T follicular helper cell (primary cell): ENCODE results near the gene HLA-G.

Experiments
- DNase-seq: peaks from one replicate; pipeline ENCODE4 v3.0.0-alpha.2; 2020; ENCODE audit warnings: low read depth

Gene HLA-G

DNA sequence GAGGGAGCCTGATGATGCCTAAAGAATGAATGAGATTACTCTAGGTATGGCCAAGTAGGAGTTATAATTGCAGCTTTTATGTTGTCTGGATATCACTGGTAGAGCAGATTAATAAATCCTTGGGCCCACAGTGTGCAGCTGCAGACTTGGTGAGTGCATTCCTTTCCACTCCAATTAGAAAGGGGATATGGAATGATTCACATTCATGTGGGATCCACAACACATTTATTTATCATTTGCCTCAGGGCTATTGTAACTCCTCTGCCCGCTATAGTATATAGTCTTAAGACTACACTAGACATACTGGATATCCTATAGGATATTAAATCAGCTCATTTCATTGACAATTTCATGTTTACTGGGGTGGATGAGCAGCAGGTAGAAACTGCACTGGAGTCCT lies 11.6 kb upstream of the HLA-G start:
- DNase-seq, result no peak

DNA sequence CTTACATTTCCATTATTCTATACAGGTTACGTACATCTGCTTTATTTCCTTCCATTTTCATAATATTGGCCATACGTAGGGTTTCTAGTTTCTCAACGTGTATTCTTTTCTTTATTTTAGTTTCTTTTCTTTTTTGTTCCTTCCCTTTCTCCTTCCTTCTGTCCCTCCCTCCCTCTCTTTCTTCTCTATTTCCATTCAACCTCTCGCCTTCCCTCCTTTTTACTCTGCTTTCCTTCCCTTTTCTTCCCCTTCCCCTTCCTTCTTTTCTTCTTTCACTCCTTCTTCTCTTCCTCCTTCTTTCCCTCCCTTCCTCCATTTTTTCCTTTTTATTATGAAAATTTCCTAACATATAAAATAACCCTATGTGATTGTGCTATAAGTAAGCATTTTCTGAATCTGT lies 8.7 kb upstream of the HLA-G start:
- DNase-seq, result no peak

- DNase-seq, result no peak
Measured at GRCh38 chr6:29824144-29824543, 3.5 kb upstream of the HLA-G start.

GRCh38 chr6:29825848-29826247 lies 1.8 kb upstream of the HLA-G start:
- no peak for DNase-seq

DNA sequence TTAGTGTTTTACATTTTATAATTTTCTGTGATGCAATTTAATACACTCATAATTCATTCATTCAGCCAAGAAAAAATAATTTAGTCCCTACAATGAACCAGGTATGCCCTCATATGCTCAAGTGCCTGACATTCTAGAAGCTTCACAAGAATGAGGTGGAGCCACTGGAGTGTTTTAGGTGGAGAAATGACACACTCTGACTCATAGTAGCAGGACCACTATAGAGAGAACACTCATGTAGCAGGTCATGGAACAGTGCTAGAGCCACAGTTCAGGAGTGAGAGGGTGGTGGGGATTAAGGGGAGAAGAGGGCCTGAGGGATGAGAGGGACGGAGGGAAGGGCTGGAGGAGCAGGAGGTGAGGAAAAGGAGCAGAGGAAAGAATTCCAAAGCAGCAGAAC lies 1.4 kb upstream of the HLA-G start:
- DNase-seq, result no peak

DNA sequence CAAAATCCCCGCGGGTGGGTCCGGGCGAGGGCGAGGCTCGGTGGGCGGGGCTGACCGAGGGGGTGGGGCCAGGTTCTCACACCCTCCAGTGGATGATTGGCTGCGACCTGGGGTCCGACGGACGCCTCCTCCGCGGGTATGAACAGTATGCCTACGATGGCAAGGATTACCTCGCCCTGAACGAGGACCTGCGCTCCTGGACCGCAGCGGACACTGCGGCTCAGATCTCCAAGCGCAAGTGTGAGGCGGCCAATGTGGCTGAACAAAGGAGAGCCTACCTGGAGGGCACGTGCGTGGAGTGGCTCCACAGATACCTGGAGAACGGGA lies 809 bp downstream of the HLA-G start:
- DNase-seq, result no peak

GRCh38 chr6:29829766-29830165 lies 2.1 kb downstream of the HLA-G start:
- DNase-seq, result no peak

- DNase-seq, result no peak
Measured at GRCh38 chr6:29830409-29830808, 2.8 kb downstream of the HLA-G start.

GRCh38 chr6:29831776-29832175 lies 4.2 kb downstream of the HLA-G start:
- DNase-seq, result no peak

- peak; percentile 30 for DNase-seq
Measured at GRCh38 chr6:29834564-29835436, 7.2 kb downstream of the HLA-G start.

DNA sequence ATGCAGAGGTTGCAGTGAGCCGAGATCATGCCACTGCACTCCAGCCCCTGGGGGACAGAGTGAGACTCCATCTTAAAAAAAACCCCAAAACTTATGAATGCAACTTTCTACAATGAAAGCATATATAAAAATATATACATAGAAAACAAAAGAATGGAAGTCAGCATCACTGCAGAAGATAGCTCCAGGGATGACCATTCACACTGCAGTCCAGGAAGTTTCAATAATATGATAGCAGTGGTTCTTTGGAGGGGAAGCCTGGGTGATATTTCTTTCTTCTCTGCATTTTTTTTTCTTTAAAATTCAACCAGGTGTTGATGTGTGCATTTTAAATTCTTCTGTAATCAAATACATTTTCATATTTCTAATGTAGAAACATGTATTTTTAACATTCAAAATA lies 12.3 kb downstream of the HLA-G start:
- no peak for DNase-seq

DNA sequence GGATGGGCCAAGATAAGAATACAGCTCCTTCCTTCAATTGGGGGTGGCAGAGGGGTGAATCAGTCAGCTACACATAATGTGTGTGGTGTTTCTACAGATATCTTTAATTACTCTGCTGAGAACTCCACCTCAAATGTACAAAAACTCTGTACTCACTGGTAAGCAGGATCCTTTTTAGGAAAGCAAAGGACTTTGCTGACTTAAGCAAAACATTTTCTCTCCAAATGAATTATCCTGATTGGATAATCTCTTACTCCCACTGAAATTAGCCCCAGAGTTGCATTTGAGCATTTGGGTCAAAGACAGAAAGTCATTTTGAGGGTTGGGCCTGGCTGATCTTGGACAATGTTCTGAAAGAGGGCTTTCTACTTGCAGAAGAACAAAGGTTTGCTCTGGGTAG lies 13.4 kb downstream of the HLA-G start:
- no peak for DNase-seq

DNA sequence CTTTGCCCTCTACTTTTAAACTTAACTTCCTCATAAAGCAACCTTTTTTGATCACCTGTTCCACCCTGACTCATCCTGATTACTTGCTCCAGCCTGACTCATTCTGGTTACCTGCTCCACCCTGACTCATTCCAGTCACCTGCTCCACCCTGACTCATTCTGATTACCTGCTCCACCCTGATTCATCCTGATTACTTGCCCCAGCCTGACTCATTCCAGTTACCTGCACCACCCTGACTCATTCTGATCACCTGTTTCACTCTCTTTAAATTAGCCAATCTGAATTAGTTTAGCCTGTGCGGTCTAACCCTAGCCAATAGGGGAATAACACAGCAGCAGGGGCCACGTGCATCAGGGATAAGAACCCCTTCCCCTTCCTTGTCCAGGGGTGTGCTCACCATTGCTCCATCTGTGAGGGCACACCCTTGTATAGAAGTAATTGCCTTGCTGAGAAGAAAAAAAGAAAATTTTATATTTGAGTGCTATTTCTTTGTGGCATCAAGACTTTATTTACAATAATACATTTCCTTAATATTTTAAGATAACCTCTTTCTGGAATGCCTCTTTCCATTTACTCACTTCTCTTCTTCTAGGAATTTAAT lies 17.9 kb downstream of the HLA-G start:
- no peak for DNase-seq

- DNase-seq, result peak; percentile 76
Measured at GRCh38 chr6:29847871-29848630, 20.4 kb downstream of the HLA-G start.

GRCh38 chr6:29850011-29850553 lies 22.5 kb downstream of the HLA-G start:
- no peak for DNase-seq

DNA sequence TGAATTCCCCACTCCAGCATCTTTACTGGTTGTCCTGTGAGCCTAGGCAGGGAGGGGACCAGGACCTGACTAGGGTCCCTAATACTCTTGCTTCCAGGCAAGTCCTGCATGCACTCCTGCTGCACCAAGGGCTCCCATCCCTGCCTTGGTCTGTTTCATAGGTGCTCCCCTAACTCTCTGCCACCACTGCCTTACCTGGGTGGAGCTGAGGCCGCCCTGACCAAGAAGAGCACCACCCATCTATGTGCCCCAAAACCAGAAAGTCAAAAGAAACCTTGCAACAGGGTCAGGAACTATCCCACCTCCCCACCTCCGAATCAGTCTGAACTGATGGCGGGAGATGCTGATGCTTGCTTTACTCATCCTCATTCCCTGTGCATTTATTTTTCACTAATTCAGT lies 23.6 kb downstream of the HLA-G start:
- no peak for DNase-seq

- DNase-seq, result no peak
Measured at GRCh38 chr6:29853245-29853644, 25.6 kb downstream of the HLA-G start.

- DNase-seq, result no peak
Measured at GRCh38 chr6:29858006-29858405, 30.4 kb downstream of the HLA-G start.

GRCh38 chr6:29861521-29862255 lies 34.1 kb downstream of the HLA-G start:
- no peak for DNase-seq

DNA sequence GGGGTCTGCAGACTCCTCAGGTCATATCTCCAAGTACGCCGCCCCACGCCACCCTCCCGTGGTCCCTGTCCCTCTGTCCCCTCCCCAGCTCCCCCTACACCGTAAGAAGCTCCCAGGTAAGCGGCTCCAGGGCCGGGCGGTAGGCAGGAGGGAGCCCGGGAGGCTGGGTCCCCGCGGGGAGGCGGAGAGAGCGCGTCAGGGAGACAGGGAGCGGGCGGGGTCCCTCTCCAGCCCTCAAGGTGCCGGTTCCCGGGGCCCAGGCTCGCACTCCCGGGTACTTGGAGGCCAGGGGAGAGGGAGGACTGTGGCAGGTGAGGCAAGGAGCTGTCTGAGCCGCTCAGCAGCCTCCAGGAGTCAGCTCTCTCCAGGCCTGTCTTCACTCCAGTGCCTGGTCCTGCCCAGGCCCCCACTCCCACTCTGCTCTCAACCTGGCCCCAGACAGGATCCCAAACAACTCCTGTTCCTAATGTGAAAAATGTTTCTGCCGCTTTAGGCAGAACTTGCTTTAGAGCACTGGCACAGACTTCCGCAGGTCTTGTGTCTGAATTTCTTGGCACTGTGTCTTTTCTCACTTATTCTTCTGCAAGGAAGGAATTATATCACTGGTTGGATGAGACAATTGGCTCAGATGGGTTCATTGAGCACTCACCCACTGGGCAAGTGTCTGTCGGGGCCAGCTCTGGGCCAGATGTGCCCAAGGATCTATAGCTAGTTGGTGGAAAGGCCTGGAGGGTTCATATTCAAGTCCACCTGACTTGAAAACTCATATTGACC lies 36.6 kb downstream of the HLA-G start:
- no peak for DNase-seq

GRCh38 chr6:29865631-29866030 lies 38.0 kb downstream of the HLA-G start:
- DNase-seq, result no peak
